Measurements from ENCODE around the gene SMIM35.

The SMIM35 gene

GRCh38 chr11:118047749-118048148 is 39.0 kb downstream of the SMIM35 start:
- H3K4me1 ChIP-seq (ENCODE audit: insufficient read depth, low read length, severe bottlenecking) = no peaks in the 10 kb centered on the region
- no peaks in the 10 kb centered on the region for H4K20me1 ChIP-seq (ENCODE audit: insufficient read depth, low read length)
- TF ChIP-seq EZH2 (IDR thresholded peaks at IDR 0.05; ENCODE audit: borderline replicate concordance, low read length) = no peak
- TF ChIP-seq, protein P1, sequence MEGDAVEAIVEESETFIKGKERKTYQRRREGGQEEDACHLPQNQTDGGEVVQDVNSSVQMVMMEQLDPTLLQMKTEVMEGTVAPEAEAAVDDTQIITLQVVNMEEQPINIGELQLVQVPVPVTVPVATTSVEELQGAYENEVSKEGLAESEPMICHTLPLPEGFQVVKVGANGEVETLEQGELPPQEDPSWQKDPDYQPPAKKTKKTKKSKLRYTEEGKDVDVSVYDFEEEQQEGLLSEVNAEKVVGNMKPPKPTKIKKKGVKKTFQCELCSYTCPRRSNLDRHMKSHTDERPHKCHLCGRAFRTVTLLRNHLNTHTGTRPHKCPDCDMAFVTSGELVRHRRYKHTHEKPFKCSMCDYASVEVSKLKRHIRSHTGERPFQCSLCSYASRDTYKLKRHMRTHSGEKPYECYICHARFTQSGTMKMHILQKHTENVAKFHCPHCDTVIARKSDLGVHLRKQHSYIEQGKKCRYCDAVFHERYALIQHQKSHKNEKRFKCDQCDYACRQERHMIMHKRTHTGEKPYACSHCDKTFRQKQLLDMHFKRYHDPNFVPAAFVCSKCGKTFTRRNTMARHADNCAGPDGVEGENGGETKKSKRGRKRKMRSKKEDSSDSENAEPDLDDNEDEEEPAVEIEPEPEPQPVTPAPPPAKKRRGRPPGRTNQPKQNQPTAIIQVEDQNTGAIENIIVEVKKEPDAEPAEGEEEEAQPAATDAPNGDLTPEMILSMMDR (IDR thresholded peaks at IDR 0.05; ENCODE audit: low read length) = no peak
- H3K27me3 ChIP-seq (ENCODE audit: insufficient read depth, low read length) = no peaks in the 10 kb centered on the region
- H3K4me2 ChIP-seq (ENCODE audit: low read length) = no peak overlapping the region
- no peaks in the 10 kb centered on the region for H3K9me3 ChIP-seq (ENCODE audit: low read length)
- no peak overlapping the region for H3K9ac ChIP-seq (ENCODE audit: low read length)
- no peak overlapping the region for H3K27ac ChIP-seq (ENCODE audit: low read depth, low read length, poor library complexity, severe bottlenecking)
- no peaks in the 10 kb centered on the region for H3K9me2 ChIP-seq (ENCODE audit: low read depth, low read length)
- no peaks in the 10 kb centered on the region for H3K79me2 ChIP-seq (ENCODE audit: insufficient read depth, low read length)
- H2AFZ ChIP-seq (ENCODE audit: low read length) = no peak overlapping the region
- H3K4me3 ChIP-seq (ENCODE audit: low read depth, low read length, poor library complexity, severe bottlenecking) = no peak overlapping the region
- H3F3A ChIP-seq (ENCODE audit: insufficient read depth, low read length) = no peaks in the 10 kb centered on the region
- H3K36me3 ChIP-seq (ENCODE audit: insufficient read depth, low read length) = no peaks in the 10 kb centered on the region

DNA sequence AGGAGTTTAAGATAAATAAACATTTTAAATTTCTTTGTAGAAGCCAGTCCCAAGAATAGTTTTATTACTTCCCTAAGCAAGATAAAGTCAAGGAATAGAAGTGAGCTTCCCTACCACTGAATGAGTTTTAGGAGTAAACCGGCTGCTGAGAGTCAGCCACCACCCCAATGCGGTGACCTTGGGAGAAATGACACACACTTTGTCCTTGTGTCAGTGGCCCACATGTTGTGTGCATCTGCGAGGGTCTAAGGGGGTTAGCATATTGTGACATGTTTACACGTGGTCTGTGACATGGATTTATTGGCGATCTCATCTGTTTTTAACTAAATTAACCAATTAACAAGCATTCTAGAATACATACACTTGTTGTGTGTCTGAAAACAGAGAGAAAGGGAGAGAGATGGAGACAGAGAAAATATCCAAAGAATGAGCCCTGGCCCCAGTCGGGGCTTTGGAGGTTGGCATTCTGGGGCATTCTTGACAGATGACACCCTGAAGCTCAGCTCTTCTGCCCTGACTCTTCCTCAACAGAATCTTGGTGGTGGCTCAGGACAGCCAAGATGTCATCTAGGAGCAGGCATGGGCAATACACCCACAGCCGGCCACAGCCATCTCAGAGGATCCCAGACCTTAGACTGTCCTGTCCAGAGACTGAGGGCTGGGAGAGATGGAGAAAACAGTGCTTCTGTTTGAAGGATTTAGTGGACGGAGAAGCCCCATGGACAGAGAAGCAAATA is 39.6 kb downstream of the SMIM35 start:
- Histone ChIP-seq H3K4me1 (ENCODE audit: insufficient read depth, low read length, severe bottlenecking) (no peaks in the 10 kb centered on the region), H3K27ac (ENCODE audit: low read depth, low read length, poor library complexity, severe bottlenecking) (no peak overlapping the region), H4K20me1 (ENCODE audit: insufficient read depth, low read length) (no peaks in the 10 kb centered on the region), H3K9me2 (ENCODE audit: low read depth, low read length) (no peaks in the 10 kb centered on the region), H3K9ac (ENCODE audit: low read length) (no peak overlapping the region), H2AFZ (ENCODE audit: low read length) (no peak overlapping the region), H3K36me3 (ENCODE audit: insufficient read depth, low read length) (no peaks in the 10 kb centered on the region), H3K79me2 (ENCODE audit: insufficient read depth, low read length) (no peaks in the 10 kb centered on the region), H3F3A (ENCODE audit: insufficient read depth, low read length) (no peaks in the 10 kb centered on the region), H3K27me3 (ENCODE audit: insufficient read depth, low read length) (no peaks in the 10 kb centered on the region), H3K4me3 (ENCODE audit: low read depth, low read length, poor library complexity, severe bottlenecking) (no peak overlapping the region), H3K4me2 (ENCODE audit: low read length) (no peak overlapping the region), H3K9me3 (ENCODE audit: low read length) (no peaks in the 10 kb centered on the region)
- TF ChIP-seq EZH2 (IDR thresholded peaks at IDR 0.05; ENCODE audit: borderline replicate concordance, low read length) = no peak
- TF ChIP-seq, protein P1 (IDR thresholded peaks at IDR 0.05; ENCODE audit: low read length) = no peak

- Histone ChIP-seq H3K27ac (ENCODE audit: low read depth, low read length, poor library complexity, severe bottlenecking) (no peak overlapping the region), H3K79me2 (ENCODE audit: insufficient read depth, low read length) (no peaks in the 10 kb centered on the region), H3K9ac (ENCODE audit: low read length) (no peak overlapping the region), H3F3A (ENCODE audit: insufficient read depth, low read length) (no peaks in the 10 kb centered on the region), H3K4me2 (ENCODE audit: low read length) (no peak overlapping the region), H4K20me1 (ENCODE audit: insufficient read depth, low read length) (no peaks in the 10 kb centered on the region), H2AFZ (ENCODE audit: low read length) (no peak overlapping the region), H3K36me3 (ENCODE audit: insufficient read depth, low read length) (no peaks in the 10 kb centered on the region), H3K4me1 (ENCODE audit: insufficient read depth, low read length, severe bottlenecking) (no peaks in the 10 kb centered on the region), H3K9me2 (ENCODE audit: low read depth, low read length) (no peaks in the 10 kb centered on the region), H3K27me3 (ENCODE audit: insufficient read depth, low read length) (no peaks in the 10 kb centered on the region), H3K9me3 (ENCODE audit: low read length) (no peaks in the 10 kb centered on the region), H3K4me3 (ENCODE audit: low read depth, low read length, poor library complexity, severe bottlenecking) (no peak overlapping the region)
- TF ChIP-seq EZH2 (IDR thresholded peaks at IDR 0.05; ENCODE audit: borderline replicate concordance, low read length) = no peak
- TF ChIP-seq, protein P1 (IDR thresholded peaks at IDR 0.05; ENCODE audit: low read length) = no peak
Observed at GRCh38 chr11:118046051-118046963, 40.5 kb downstream of the SMIM35 start.
